Dedifferentiated amniotic fluid mesenchymal stem cell (primary cell): ENCODE results near the gene IRF2BPL.

Experiments
- DNase-seq: peaks from one replicate; pipeline ENCODE4 v3.0.0-alpha.2; 2016; ENCODE audit errors: extremely low spot score

Gene IRF2BPL

GRCh38 chr14:76985540-76986230 lies 42.8 kb downstream of the IRF2BPL start:
- DNase-seq: no peak

- no peak for DNase-seq
Observed at GRCh38 chr14:76984787-76985375, 43.6 kb downstream of the IRF2BPL start.

GRCh38 chr14:76984297-76984696 lies 44.2 kb downstream of the IRF2BPL start:
- DNase-seq: no peak

GRCh38 chr14:76981670-76982069 lies 46.8 kb downstream of the IRF2BPL start:
- no peak for DNase-seq

- no peak for DNase-seq
Observed at GRCh38 chr14:76977793-76978720, 50.5 kb downstream of the IRF2BPL start.

- DNase-seq: no peak
Observed at GRCh38 chr14:76976240-76977005, 52.1 kb downstream of the IRF2BPL start.

GRCh38 chr14:76975812-76976211 lies 52.7 kb downstream of the IRF2BPL start:
- no peak for DNase-seq

GRCh38 chr14:76975051-76975450 lies 53.5 kb downstream of the IRF2BPL start:
- no peak for DNase-seq
